Measurements from ENCODE around the gene MFN1.

MFN1 gene

DNA sequence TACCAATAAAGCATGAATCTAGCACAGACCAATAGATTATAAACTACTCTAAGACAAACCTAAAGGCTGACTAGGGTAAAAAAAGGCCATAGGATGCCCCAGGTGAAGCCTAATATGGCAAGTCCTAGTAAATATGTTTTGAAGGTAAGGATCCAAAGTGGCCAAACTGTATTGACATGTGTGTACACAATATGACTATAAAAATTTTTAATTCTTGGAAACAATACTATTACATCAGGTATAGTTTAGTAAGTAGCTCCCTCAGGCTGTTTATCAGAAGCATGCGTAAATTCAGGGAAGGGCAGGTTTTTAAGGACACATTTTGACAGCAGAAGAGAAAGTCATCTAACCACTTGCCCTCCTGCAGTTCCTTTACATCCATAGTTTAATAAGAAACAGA lies 84.9 kb downstream of the MFN1 start:
- Histone ChIP-seq H3K27me3 (ENCODE audit: low read length) (no peaks in the 10 kb centered on the region), H2AFZ (ENCODE audit: low read depth, low read length, severe bottlenecking) (no peak overlapping the region), H3K36me3 (ENCODE audit: low read length) (no peaks in the 10 kb centered on the region), H3K9ac (ENCODE audit: low read length) (no peak overlapping the region), H3K9me3 (ENCODE audit: insufficient read depth, low read length) (no peaks in the 10 kb centered on the region), H4K20me1 (ENCODE audit: low read depth, low read length) (no peaks in the 10 kb centered on the region), H3K27ac (ENCODE audit: low read depth, low read length) (no peak overlapping the region), H3F3A (ENCODE audit: insufficient read depth) (no peaks in the 10 kb centered on the region), H3K4me3 (ENCODE audit: insufficient read depth, low read length, poor library complexity, severe bottlenecking) (no peak overlapping the region), H3K9me2 (replicated peaks; ENCODE audit: insufficient read depth, low read length) (no peaks in the 10 kb centered on the region), H3K4me2 (ENCODE audit: low read depth, low read length, poor library complexity, severe bottlenecking) (no peak overlapping the region), H3K79me2 (ENCODE audit: insufficient read depth, low read length) (no peaks in the 10 kb centered on the region)
- TF ChIP-seq EZH2phosphoT487 (conservative IDR thresholded peaks at IDR 0.05; ENCODE audit: low read length): no peak
- TF ChIP-seq, protein P1, sequence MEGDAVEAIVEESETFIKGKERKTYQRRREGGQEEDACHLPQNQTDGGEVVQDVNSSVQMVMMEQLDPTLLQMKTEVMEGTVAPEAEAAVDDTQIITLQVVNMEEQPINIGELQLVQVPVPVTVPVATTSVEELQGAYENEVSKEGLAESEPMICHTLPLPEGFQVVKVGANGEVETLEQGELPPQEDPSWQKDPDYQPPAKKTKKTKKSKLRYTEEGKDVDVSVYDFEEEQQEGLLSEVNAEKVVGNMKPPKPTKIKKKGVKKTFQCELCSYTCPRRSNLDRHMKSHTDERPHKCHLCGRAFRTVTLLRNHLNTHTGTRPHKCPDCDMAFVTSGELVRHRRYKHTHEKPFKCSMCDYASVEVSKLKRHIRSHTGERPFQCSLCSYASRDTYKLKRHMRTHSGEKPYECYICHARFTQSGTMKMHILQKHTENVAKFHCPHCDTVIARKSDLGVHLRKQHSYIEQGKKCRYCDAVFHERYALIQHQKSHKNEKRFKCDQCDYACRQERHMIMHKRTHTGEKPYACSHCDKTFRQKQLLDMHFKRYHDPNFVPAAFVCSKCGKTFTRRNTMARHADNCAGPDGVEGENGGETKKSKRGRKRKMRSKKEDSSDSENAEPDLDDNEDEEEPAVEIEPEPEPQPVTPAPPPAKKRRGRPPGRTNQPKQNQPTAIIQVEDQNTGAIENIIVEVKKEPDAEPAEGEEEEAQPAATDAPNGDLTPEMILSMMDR (IDR thresholded peaks at IDR 0.05; ENCODE audit: insufficient read depth, low read length, poor library complexity, severe bottlenecking): no peak

DNA sequence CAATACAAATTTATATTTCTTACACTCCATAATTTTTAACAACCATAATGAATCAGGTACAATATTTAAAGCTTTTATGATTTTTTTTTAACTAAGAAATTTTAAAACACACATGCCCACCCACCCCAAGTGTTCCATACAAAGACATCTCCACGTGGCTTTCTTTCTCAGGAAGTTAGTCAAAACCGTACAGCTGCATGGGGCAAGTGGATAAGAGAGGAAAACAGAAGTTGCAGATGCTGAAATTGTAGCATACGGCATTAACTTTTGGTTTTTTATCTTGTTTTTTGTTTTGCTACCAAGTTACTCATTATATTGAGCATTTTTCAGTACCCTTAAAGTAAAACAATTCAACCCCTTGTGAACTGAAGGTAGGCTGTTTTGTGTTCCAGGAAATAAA lies 89.0 kb downstream of the MFN1 start:
- no peak overlapping the region for H3K27ac ChIP-seq (ENCODE audit: low read depth, low read length)
- no peak overlapping the region for H2AFZ ChIP-seq (ENCODE audit: low read depth, low read length, severe bottlenecking)
- no peaks in the 10 kb centered on the region for H3K9me2 ChIP-seq (replicated peaks; ENCODE audit: insufficient read depth, low read length)
- no peak overlapping the region for H3K9ac ChIP-seq (ENCODE audit: low read length)
- TF ChIP-seq, protein P1 (IDR thresholded peaks at IDR 0.05; ENCODE audit: insufficient read depth, low read length, poor library complexity, severe bottlenecking): no peak
- no peak for TF ChIP-seq EZH2phosphoT487 (conservative IDR thresholded peaks at IDR 0.05; ENCODE audit: low read length)
- no peaks in the 10 kb centered on the region for H3K9me3 ChIP-seq (ENCODE audit: insufficient read depth, low read length)
- H3K4me2 ChIP-seq (ENCODE audit: low read depth, low read length, poor library complexity, severe bottlenecking): no peak overlapping the region
- H3K27me3 ChIP-seq (ENCODE audit: low read length): no peaks in the 10 kb centered on the region
- H3F3A ChIP-seq (ENCODE audit: insufficient read depth): peaks cover 6% of the 10 kb centered on the region; the same call in 1 of the 2 replicates
- H3K79me2 ChIP-seq (ENCODE audit: insufficient read depth, low read length): no peaks in the 10 kb centered on the region
- H3K4me3 ChIP-seq (ENCODE audit: insufficient read depth, low read length, poor library complexity, severe bottlenecking): no peak overlapping the region
- H3K36me3 ChIP-seq (ENCODE audit: low read length): no peaks in the 10 kb centered on the region
- no peaks in the 10 kb centered on the region for H4K20me1 ChIP-seq (ENCODE audit: low read depth, low read length)

DNA sequence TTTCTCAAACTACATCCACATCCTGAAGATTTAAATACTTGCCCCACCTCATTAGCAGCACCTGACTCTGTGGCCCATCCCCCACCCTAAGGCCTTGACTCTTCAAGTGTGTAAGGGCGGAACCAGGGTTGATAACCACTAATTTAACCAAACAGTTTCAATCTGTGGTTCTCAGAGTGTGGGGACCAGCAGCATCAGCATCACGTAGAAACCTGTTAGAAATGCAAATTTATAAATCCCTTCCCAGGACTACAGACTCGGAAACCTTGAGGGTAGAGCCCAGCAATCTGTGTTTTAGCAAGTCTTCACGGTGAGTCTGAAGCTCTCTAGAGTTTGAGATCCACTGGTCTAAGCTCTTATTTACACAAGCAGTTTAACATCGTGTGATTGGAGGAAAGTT lies 91.3 kb downstream of the MFN1 start:
- peak overlapping the region; percentile 57 for H2AFZ ChIP-seq (ENCODE audit: low read depth, low read length, severe bottlenecking)
- no peaks in the 10 kb centered on the region for H3K79me2 ChIP-seq (ENCODE audit: insufficient read depth, low read length)
- no peaks in the 10 kb centered on the region for H3K36me3 ChIP-seq (ENCODE audit: low read length)
- no peak overlapping the region for H3K4me3 ChIP-seq (ENCODE audit: insufficient read depth, low read length, poor library complexity, severe bottlenecking)
- H3K27ac ChIP-seq (ENCODE audit: low read depth, low read length): no peak overlapping the region
- peak overlapping the region; percentile 3 for H3K4me2 ChIP-seq (ENCODE audit: low read depth, low read length, poor library complexity, severe bottlenecking)
- H3K27me3 ChIP-seq (ENCODE audit: low read length): no peaks in the 10 kb centered on the region
- H3K9me2 ChIP-seq (replicated peaks; ENCODE audit: insufficient read depth, low read length): no peaks in the 10 kb centered on the region
- no peaks in the 10 kb centered on the region for H3K9me3 ChIP-seq (ENCODE audit: insufficient read depth, low read length)
- no peaks in the 10 kb centered on the region for H4K20me1 ChIP-seq (ENCODE audit: low read depth, low read length)
- no peak for TF ChIP-seq EZH2phosphoT487 (conservative IDR thresholded peaks at IDR 0.05; ENCODE audit: low read length)
- TF ChIP-seq, protein P1 (IDR thresholded peaks at IDR 0.05; ENCODE audit: insufficient read depth, low read length, poor library complexity, severe bottlenecking): no peak
- H3K9ac ChIP-seq (ENCODE audit: low read length): no peak overlapping the region
- peaks cover 6% of the 10 kb centered on the region; the same call in 1 of the 2 replicates for H3F3A ChIP-seq (ENCODE audit: insufficient read depth)
